Spleen (tissue), 11 donors: Measurements from ENCODE around the gene DVL2. TPM values are rescaled to one million over a fixed set of nuclear protein-coding genes. Genes with fewer than 3 reads are reported as not detected.

Experiments
- DNase-seq: peaks from one replicate; pipeline ENCODE4 v3.0.0-alpha.2; 2020
- H3K27ac ChIP-seq, 8 donors: fragments of 200-600 bp; sonication (generic) in 7 of 8; 1 replicate in 4 of 8; 2 replicates in 4 of 8; pipeline versions ENCODE4 v1.5.0 to v1.8.0; 2016 to 2021; ENCODE audit warnings: inconsistent platforms in 4 of 8, mild to moderate bottlenecking in 4 of 8, moderate library complexity in 1 of 8
- H3K27me3 ChIP-seq, 7 donors: fragments of 200-600 bp; sonication (generic) in 6 of 7; replicated peaks in 1 of 7; 1 replicate in 4 of 7; 2 replicates in 3 of 7; pipeline versions ENCODE4 v1.5.0 to v1.8.0; 2016 to 2021; ENCODE audit warnings: inconsistent platforms in 3 of 7, mild to moderate bottlenecking in 1 of 7
- H3K36me3 ChIP-seq, 6 donors: fragments of 200-600 bp; sonication (generic) in 5 of 6; 1 replicate in 4 of 6; 2 replicates in 2 of 6; pipeline versions ENCODE4 v1.5.0 to v1.8.0; 2016 to 2021; ENCODE audit warnings: inconsistent platforms in 2 of 6
- H3K4me1 ChIP-seq, 6 donors: fragments of 200-600 bp; sonication (generic) in 5 of 6; 1 replicate in 3 of 6; 2 replicates in 3 of 6; pipeline versions ENCODE4 v1.5.0 to v1.8.0; 2016 to 2021; ENCODE audit warnings: inconsistent platforms in 3 of 6
- H3K4me3 ChIP-seq, 8 donors: fragments of 200-600 bp; sonication (generic) in 7 of 8; 1 replicate in 4 of 8; 2 replicates in 4 of 8; pipeline versions ENCODE4 v1.5.0 to v1.8.0; 2016 to 2021; ENCODE audit warnings: inconsistent platforms in 4 of 8, mild to moderate bottlenecking in 4 of 8, moderate library complexity in 2 of 8
- H3K9me3 ChIP-seq, 8 donors: fragments of 200-600 bp; sonication (generic) in 7 of 8; 1 replicate in 4 of 8; 2 replicates in 4 of 8; pipeline versions ENCODE4 v1.5.0 to v1.8.0; 2016 to 2021; ENCODE audit warnings: inconsistent platforms in 4 of 8
- POLR2A ChIP-seq, 3 donors: fragments of 450-650 bp; IDR thresholded peaks; one replicate each; pipeline ENCODE4 v1.5.1; 2017; ENCODE audit warnings: antibody characterized with exemption in 3 of 3, mild to moderate bottlenecking in 1 of 3
- POLR2AphosphoS5 ChIP-seq, 3 donors: sonication (generic); formaldehyde crosslinking; IDR thresholded peaks; one replicate each; pipeline ENCODE4 v1.5.1; 2017; ENCODE audit warnings: antibody characterized with exemption in 3 of 3
- WGBS, 5 donors: extraction: QIAGEN DNeasy Blood & Tissue Kit in 3 of 5; methylation state at CpG; one replicate each; pipeline versions ENCODE4 v1.1.5 to v1.1.7; 2013 to 2018; 5-methylcytosine and 5-hydroxymethylcytosine counted together
- intact Hi-C: fragments of 100-400 bp; cut with DNase I; formaldehyde crosslinking; loops from one replicate; pipeline ENCODE4 v1.15.0; 2023; ENCODE audit warnings: low total_unique reads
- polyA plus RNA-seq, 3 donors: library from polyadenylated mRNA; stranded (reverse); fragments of 200-250 nt; gene quantifications; one replicate each; pipeline ENCODE4 v1.2.1, GENCODE V29; 2013
- total RNA-seq, 7 donors: library from RNA; depleted of rRNA in 3 of 7; stranded (reverse); fragments of >200 nt in 3 of 7; fragmentation: NEBNext Ultra II Directional in 4 of 7; extraction: Animal tissue kit (Norgen Biotek cat#: 25700) in 4 of 7; gene quantifications; one replicate each; pipeline versions ENCODE4 v1.1.0 to v1.2.1, GENCODE V29; 2016 to 2021
- TF ChIP-seq, protein P1 (sequence below), 11 experiments: fragments of 200-600 bp in 7 of 11; fragments of 450-650 bp in 4 of 11; sonication (generic) in 4 of 11; IDR thresholded peaks in 8 of 11; conservative IDR thresholded peaks in 3 of 11; 1 replicate in 7 of 11; 2 replicates in 4 of 11; pipeline versions ENCODE4 v1.4.0 to v1.8.0; 2016 to 2021; ENCODE audit warnings: antibody characterized with exemption in 11 of 11, inconsistent platforms in 4 of 11, mild to moderate bottlenecking in 1 of 11
- donor health status: healthy with polysubstance abuse.
- donor health status: DM: no; HTN: no; CAD: no; lungs with moderate emphysema.
- donor health status: DM: no; HTN: no; CAD: no.
- donor health status: Bipolar disorder and iron deficiency.
- donor health status: healthy.
- donor health status: DM: no; HTN: no; CAD: no.
- donor health status: DM: yes; HTN: yes; CAD: no.

DVL2 gene
- total and polyA plus RNA-seq, 10 donors, result 9.8 to 48.0 (median 37.7) TPM

DNA sequence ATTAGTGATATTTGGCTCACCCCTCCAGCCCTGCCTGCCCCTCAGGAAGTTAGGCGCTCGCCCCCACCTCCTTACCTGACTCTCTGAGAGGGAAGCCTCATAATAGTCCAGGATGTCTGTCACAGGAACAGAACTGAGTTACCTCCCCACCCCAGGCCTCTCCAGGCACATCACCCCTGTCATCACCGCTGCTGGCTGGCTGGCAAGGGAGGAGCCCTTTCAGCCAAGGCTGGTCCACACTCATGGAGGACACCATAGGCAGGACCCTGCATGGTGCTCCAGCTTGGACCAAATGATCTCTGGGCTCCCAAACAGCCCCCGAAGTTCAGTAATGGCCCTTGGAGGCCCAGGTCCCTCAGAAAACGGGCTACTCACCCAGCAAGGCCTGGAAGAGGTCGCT, 16.2 kb downstream of the DVL2 start:
- DNase-seq, result no peak
- H3K4me3 ChIP-seq, result peak overlapping the region in 4 of 8 donors; percentile 40 to 87 (median 50)
- intact Hi-C loops, result no loop called here

DNA sequence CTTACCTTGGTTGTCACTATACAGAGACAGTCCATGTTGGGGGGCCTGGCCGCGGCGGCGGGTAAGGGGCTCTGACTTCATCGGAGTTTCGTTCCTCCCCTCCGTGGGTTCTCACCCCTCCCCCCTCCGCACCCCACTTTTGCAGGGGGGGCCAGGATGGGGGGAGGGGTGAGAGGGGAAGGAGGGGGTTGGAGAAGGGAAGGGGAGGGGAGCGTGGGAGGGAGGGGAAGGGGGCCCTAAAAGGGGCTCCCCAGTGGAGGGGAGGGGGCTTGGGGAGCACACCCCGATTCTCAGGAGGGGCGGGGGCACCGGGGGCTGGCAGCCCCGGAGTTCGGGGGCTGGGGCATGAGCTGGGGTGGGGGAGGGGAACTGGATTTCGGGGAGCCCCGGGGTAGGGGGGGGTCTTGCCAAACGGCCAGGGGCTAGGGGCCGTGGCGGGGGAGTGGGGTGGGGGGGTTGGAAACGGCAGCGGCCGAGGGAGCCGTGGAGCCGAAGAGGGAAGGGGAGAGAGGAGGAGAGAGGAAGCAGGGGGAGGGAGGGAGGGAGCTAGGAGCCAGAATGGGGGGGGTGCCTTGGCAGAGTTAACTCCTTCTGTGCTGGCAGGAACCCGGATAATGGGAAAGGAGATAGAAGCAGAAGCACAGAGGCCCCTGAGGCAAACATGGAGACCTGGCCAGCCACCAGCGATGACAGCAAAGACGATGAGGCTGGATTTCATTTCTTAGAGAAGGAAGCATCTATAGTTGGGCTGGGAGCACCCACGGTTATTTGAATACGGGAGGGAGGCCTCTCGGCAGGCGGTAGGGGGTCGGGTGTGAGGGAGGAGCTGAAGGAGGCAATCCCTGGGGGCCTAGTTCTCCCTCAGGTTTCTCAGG, 17.0 kb downstream of the DVL2 start:
- Histone ChIP-seq H3K4me1 (peaks cover 45 to 89% (median 81%) of the 10 kb centered on the region in 6 donors), H3K27me3 (no peaks in the 10 kb centered on the region), H3K4me3 (peak overlapping the region in 7 of 8 donors; percentile 20 to 87 (median 40)), H3K9me3 (no peaks in the 10 kb centered on the region), H3K36me3 (peaks cover 0 to 16% (median 4%) of the 10 kb centered on the region in 6 donors), H3K27ac (peak overlapping the region; percentile 19 to 99 (median 72))
- DNase-seq, result no peak
- 2 to 4% (median 3%) methylated on average over 25 to 32 of the region's 32 CpGs for WGBS, 5 donors
- intact Hi-C loops, result no loop called here
- TF ChIP-seq, protein P1, sequence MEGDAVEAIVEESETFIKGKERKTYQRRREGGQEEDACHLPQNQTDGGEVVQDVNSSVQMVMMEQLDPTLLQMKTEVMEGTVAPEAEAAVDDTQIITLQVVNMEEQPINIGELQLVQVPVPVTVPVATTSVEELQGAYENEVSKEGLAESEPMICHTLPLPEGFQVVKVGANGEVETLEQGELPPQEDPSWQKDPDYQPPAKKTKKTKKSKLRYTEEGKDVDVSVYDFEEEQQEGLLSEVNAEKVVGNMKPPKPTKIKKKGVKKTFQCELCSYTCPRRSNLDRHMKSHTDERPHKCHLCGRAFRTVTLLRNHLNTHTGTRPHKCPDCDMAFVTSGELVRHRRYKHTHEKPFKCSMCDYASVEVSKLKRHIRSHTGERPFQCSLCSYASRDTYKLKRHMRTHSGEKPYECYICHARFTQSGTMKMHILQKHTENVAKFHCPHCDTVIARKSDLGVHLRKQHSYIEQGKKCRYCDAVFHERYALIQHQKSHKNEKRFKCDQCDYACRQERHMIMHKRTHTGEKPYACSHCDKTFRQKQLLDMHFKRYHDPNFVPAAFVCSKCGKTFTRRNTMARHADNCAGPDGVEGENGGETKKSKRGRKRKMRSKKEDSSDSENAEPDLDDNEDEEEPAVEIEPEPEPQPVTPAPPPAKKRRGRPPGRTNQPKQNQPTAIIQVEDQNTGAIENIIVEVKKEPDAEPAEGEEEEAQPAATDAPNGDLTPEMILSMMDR (IDR thresholded peaks at IDR 0.05 in 8 of 11, conservative IDR thresholded peaks at IDR 0.05 in 3 of 11), result no peak
- TF ChIP-seq POLR2A (IDR thresholded peaks at IDR 0.05), result no peak
- no peak for TF ChIP-seq POLR2AphosphoS5 (IDR thresholded peaks at IDR 0.05)

More for the DNA sequence above, 16.2 kb downstream of the DVL2 start:
- no peaks in the 10 kb centered on the region for H3K27me3 ChIP-seq
- peaks cover 45 to 95% (median 79%) of the 10 kb centered on the region in 6 donors for H3K4me1 ChIP-seq
- H3K27ac ChIP-seq, result peak overlapping the region; percentile 19 to 99 (median 80)
- WGBS, 5 donors, result 53 to 73% (median 60%) methylated on average over 6 of the region's 6 CpGs
- H3K36me3 ChIP-seq, result peaks cover 0 to 24% (median 13%) of the 10 kb centered on the region in 6 donors
- TF ChIP-seq POLR2A (IDR thresholded peaks at IDR 0.05), result no peak
- TF ChIP-seq, protein P1 (IDR thresholded peaks at IDR 0.05 in 8 of 11, conservative IDR thresholded peaks at IDR 0.05 in 3 of 11), result no peak
- TF ChIP-seq POLR2AphosphoS5 (IDR thresholded peaks at IDR 0.05), result peak in 1 of 3 donors; percentile 11
- H3K9me3 ChIP-seq, result no peaks in the 10 kb centered on the region

DNA sequence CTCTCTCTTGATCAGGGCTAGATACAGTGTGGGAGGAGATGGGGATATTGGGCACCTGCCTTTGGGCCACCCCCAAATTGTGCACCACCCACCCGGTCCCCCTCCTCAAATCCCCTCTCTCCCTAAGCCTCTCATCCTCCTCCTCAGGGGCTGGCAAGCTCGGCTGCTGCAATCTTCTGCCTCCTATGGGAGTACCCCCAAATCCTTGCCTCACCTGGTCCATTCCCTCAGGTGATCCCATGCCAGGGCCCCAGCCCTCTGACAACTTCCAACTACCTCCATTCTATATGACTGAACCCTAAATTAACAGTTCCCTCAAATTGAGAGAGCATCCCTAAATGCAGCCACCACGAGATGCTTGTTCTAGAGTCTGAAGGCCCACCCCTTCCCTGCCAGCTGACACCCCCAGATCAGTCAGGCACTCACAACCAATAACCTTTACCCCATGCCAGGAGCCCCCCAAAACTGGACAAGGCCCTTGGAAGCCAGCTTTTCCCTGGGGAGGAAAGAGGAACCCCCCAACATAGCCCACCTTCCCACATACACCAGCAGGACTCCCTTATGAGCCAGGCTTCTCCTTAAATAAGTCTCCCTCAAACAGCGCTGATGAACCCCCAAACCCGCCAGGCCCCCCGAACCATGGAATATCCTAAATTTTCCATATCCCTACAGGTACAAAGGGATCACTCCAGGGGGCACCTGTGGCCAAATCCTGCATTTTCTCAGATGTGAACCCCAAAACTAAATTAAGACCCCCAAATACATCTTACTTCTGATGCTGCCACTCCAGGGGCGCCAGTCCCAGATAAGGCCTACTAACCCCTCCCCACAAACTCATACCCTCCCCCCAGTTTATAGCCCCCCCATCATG, 17.8 kb downstream of the DVL2 start:
- Histone ChIP-seq H3K27ac (peak overlapping the region in 7 of 8 donors; percentile 61 to 99 (median 73)), H3K9me3 (no peaks in the 10 kb centered on the region), H3K27me3 (no peaks in the 10 kb centered on the region), H3K4me1 (peaks cover 45 to 85% (median 74%) of the 10 kb centered on the region in 6 donors), H3K36me3 (peaks cover 0 to 7% (median 0%) of the 10 kb centered on the region in 6 donors), H3K4me3 (peak overlapping the region in 7 of 8 donors; percentile 20 to 87 (median 40))
- WGBS, 5 donors, result 22 to 28% (median 24%) methylated on average over 7 of the region's 7 CpGs
- DNase-seq, result no peak
- intact Hi-C loops, result no loop called here
- TF ChIP-seq POLR2A (IDR thresholded peaks at IDR 0.05) (no peak), POLR2AphosphoS5 (IDR thresholded peaks at IDR 0.05) (no peak)
- TF ChIP-seq, protein P1 (IDR thresholded peaks at IDR 0.05 in 8 of 11, conservative IDR thresholded peaks at IDR 0.05 in 3 of 11), result no peak
